Measurements from ENCODE around the gene B4GALT1.

DNA sequence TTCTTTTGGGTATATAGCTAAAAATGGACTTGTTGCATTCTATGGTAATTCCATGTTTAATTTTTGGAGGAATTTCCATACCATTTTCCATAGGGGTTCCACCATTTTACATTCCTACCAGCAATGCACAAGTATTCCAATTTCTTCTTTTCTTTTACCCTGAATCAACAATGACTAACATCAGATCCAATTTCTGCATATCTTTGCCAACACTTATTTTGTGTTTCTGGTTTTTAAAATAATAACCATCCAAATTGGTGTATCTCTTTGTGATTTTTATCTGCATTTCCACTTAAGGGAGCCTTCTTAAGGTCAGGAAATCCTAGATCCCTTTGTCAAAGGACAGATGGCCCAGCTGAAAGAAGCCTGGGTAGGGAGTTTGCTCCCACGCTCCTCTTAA lies 61.2 kb downstream of the B4GALT1 start:
- TF ChIP-seq, protein P1, sequence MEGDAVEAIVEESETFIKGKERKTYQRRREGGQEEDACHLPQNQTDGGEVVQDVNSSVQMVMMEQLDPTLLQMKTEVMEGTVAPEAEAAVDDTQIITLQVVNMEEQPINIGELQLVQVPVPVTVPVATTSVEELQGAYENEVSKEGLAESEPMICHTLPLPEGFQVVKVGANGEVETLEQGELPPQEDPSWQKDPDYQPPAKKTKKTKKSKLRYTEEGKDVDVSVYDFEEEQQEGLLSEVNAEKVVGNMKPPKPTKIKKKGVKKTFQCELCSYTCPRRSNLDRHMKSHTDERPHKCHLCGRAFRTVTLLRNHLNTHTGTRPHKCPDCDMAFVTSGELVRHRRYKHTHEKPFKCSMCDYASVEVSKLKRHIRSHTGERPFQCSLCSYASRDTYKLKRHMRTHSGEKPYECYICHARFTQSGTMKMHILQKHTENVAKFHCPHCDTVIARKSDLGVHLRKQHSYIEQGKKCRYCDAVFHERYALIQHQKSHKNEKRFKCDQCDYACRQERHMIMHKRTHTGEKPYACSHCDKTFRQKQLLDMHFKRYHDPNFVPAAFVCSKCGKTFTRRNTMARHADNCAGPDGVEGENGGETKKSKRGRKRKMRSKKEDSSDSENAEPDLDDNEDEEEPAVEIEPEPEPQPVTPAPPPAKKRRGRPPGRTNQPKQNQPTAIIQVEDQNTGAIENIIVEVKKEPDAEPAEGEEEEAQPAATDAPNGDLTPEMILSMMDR (IDR thresholded peaks at IDR 0.05): no peak
- no peak for TF ChIP-seq POLR2A (IDR thresholded peaks at IDR 0.05)

All from lower leg skin (tissue), 3 donors.